GM18505 (cell line): Measurements from ENCODE around the gene UGT1A10.
"Not testable (repeated sequence)": the region's sequence is repeated elsewhere in the genome, so short reads cannot be mapped to it uniquely, and the experiment has no call there.

Experiments used
- ATAC-seq: cut with Tn5 transposase; IDR thresholded peaks from one replicate; pipeline ENCODE4 v1.9.1; 2021; ENCODE audit not compliant: unreplicated experiment
- POLR2A ChIP-seq: IDR thresholded peaks from 4 replicates; pipeline ENCODE4 v1.6.1; 2011; ENCODE audit warnings: borderline replicate concordance; ENCODE audit not compliant: insufficient read depth, insufficient read length; ENCODE audit errors: extremely low read depth

UGT1A10 gene

DNA sequence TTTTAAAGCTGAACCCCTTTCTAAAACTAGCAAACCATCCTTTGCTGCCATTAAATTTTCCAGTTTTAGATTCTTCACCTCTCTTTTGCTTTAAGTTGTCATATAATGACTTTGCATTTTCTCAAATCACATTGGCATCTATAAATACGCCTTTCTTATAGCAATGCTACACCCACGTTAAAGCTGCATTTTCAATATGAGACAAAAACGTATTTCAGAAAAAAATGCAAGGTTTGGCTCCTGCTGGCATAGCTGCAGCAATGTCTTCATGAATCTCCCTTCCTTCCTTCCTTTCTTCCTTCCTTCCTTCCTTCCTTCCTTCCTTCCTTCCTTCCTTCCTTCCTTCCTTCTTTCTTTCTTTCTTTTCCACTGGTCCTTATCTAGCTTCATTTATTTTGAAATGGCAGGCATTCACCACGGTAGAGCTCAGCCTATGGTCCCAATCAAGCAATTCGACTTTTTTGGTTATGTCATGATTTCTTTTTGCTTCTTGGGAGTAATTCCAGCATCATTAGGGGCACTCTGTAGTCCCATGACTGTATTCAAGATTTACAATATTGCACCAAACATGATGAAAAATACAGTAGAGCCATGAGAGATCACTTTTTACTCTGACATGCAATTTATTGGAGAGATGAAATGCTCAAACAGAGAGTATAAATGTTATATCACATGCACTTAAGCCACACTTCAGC, 8.8 kb upstream of the UGT1A10 start:
- no peak for ATAC-seq
- no peak for TF ChIP-seq POLR2A

DNA sequence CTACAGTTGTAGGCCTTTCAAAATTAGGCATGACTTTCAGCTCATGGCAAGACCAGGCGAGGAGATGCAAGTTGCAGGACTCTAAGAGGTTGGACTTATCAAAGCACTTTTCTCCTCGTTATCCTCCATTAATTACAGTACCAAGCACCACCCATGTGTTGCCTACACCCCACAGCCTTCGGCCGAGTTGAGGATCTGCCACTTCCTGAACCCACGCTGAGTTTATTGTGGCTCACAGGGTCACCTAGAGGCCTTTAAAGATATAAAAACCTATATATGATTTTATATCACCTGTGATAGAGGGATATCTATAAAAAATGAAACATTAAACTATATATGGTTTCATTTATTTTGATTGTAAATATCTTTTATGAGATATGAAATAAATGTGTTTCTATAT, 2.6 kb downstream of the UGT1A10 start:
- no peak for ATAC-seq
- TF ChIP-seq POLR2A = no peak

- ATAC-seq = no peak
- TF ChIP-seq POLR2A = no peak
Measured at GRCh38 chr2:233639860-233640259, 3.6 kb downstream of the UGT1A10 start.

- no peak for TF ChIP-seq POLR2A
- ATAC-seq = no peak
Measured at GRCh38 chr2:233643128-233643527, 6.9 kb downstream of the UGT1A10 start.

GRCh38 chr2:233646033-233646432, 9.8 kb downstream of the UGT1A10 start:
- not testable (repeated sequence) for ATAC-seq

DNA sequence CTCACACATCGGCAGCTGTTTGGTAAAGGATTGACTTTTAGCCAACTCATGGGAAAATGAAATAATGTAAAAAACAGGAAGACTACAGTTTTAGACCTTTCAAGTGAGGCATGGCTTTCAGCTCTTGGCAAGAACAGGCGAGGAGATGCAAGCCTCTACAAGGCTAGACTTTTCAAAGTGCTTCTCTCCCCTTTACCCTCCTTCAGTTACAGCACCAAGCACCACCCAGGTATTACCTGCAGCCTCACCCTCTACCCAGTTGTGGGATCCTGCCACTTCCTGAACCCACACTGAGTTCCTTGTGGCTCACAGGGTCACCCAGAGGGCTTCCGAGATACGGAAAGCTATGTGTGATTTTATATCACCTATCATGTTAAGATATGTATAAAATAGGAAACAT, 14.7 kb downstream of the UGT1A10 start:
- no peak for ATAC-seq
- TF ChIP-seq POLR2A = no peak

- no peak for ATAC-seq
Measured at GRCh38 chr2:233651430-233651829, 15.2 kb downstream of the UGT1A10 start.

DNA sequence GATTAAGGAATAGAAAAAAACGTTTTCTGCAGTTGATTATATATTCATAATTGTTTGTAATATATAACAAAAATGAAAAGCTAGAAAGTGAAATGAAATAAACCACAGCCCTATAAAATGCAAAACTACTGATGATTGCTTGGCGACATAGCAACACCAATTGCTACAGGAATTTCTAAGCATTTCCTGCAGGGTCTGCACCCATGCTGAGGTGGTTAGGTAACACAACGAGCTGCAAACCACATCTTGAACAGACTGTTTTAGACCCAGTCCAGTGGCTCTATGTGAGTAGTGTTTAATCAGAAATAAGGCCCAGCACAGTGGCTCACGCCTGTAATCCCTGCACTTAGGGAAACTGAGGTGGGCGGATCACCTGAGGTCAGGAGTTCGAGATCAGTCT, 18.3 kb downstream of the UGT1A10 start:
- TF ChIP-seq POLR2A = no peak

More at GRCh38 chr2:233651430-233651829, 15.2 kb downstream of the UGT1A10 start:
- TF ChIP-seq POLR2A = no peak

DNA sequence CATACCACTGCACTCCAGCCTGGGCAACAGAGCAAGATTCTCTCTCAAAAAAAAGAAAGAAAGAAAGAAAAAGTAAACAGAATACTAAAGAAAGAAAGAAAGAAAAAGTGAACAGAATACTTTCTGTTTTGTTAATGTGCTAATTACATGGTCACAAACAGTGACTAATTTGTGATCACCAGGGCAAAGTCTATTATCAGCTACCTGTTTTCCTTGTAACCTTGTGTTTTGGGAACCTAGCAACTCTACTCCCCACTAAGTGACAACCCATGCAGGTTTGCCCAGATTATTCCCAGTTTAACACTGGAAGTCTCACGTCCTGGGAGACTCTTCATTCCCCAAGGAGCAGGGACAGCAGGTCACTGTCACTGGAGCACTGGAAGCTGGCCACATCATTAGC, 18.8 kb downstream of the UGT1A10 start:
- ATAC-seq = no peak
- TF ChIP-seq POLR2A = no peak

More for the DNA sequence above, 18.3 kb downstream of the UGT1A10 start:
- ATAC-seq = no peak

DNA sequence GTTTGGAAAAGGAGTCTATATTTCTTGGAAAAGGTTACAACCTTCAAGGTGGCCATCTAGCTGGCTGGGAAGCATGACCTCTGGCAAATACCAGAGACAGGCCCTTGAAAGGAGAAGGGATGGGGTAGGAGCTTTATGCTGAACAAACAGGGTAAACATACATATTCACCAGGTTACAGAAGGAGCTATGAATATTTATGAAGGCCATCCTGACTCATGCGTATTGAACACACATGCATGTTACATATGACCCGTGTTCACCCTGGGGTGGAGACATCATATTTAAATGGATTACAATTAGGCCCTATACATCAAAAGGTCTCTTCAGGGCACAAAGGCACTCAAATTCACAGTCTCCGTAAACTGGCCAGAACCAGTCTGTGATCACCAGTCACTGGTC, 19.7 kb downstream of the UGT1A10 start:
- ATAC-seq = not testable (repeated sequence)

- TF ChIP-seq POLR2A = no peak
- ATAC-seq = no peak
Measured at GRCh38 chr2:233656443-233656842, 20.2 kb downstream of the UGT1A10 start.

DNA sequence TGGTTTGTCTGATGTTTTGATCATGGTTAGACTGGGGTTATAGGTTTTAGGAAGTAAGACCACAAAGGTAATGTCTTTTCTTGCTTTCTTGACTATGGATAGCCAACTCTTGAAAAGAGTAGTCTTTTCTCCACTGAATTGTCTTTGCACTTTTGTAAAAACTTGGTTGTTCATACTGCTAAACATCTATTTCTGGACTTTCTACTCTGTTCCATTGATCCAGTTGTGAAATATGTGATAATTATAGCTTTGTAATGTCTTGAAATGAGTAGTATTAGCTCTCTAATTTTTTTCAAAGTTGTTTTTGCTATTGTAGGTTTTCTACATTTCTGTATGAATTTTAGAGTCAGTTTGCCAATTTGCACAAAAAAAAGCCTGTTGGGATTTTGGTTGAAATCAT, 22.4 kb downstream of the UGT1A10 start:
- TF ChIP-seq POLR2A = no peak
- ATAC-seq = no peak

DNA sequence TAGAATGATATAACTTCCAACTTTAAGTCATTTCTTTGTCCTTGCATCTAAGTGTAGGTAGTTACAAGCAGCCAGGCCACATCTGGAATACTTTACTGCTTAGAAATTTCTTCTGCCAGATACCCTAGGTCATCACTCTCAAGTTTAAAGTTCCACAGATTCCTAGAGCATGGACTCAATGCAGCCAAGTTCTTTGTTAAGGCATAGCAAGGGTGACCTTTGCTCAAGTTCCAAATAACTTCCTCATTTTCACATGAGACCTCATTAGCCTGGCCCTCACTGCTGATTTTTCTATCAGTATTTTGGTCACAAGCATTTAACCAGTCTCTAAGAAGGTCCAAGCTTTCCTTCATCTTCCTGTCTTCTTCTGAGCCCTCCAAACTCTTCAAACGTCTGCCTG, 27.7 kb downstream of the UGT1A10 start:
- no peak for ATAC-seq
- no peak for TF ChIP-seq POLR2A

GRCh38 chr2:233668605-233669260, 32.5 kb downstream of the UGT1A10 start:
- TF ChIP-seq POLR2A = no peak
- no peak for ATAC-seq
